Neural crest cell (in vitro differentiated cells): ENCODE results near the gene LRCH4. TPM values are rescaled to one million over a fixed set of nuclear protein-coding genes. Genes with fewer than 3 reads are reported as not detected.
"Not testable (repeated sequence)": the region's sequence is repeated elsewhere in the genome, so short reads cannot be mapped to it uniquely, and the experiment has no call there.

ENCODE experiments used
- DNase-seq: peaks from one replicate; pipeline ENCODE4 v3.0.0; 2021; ENCODE audit warnings: low read depth, mixed read lengths, low spot score
- H3K27ac Mint-ChIP-seq: one replicate; pipeline ENCODE4 v1.8.0; 2021; ENCODE audit warnings: mild to moderate bottlenecking, mixed read lengths; ENCODE audit not compliant: unreplicated experiment
- H3K27me3 Mint-ChIP-seq: 2 replicates; pipeline ENCODE4 v1.8.0; 2021; ENCODE audit warnings: low read depth, mild to moderate bottlenecking, mixed read lengths
- H3K36me3 Mint-ChIP-seq: 2 replicates; pipeline ENCODE4 v1.8.0; 2021; ENCODE audit warnings: low read depth, mild to moderate bottlenecking, mixed read lengths
- H3K4me1 Mint-ChIP-seq: 2 replicates; pipeline ENCODE4 v1.8.0; 2021; ENCODE audit warnings: mixed read lengths
- H3K4me3 Mint-ChIP-seq: one replicate; pipeline ENCODE4 v1.8.0; 2021; ENCODE audit warnings: mild to moderate bottlenecking, mixed read lengths
- H3K9me3 Mint-ChIP-seq: 2 replicates; pipeline ENCODE4 v1.8.0; 2021; ENCODE audit warnings: mixed read lengths
- CTCF ChIP-seq: fragments of 200-600 bp; sonication (generic); conservative IDR thresholded peaks from 2 replicates; pipeline ENCODE4 v1.5.0; 2021; ENCODE audit warnings: antibody characterized with exemption, mild to moderate bottlenecking
- total RNA-seq: library from RNA; stranded (reverse); gene quantifications from 2 replicates; pipeline ENCODE4 v1.2.1, GENCODE V29; 2021

The LRCH4 gene
- total RNA-seq, 1 donor from 2014 or later, result 44.2 TPM

GRCh38 chr7:100567031-100567730 lies 18.7 kb downstream of the LRCH4 start:
- H3K27me3 Mint-ChIP-seq, result peaks cover 24% of the 10 kb centered on the region
- no peak for DNase-seq
- H3K27ac Mint-ChIP-seq, result no peak overlapping the region
- TF ChIP-seq CTCF, result no peak
- H3K9me3 Mint-ChIP-seq, result no peaks in the 10 kb centered on the region
- no peak overlapping the region for H3K4me3 Mint-ChIP-seq
- peaks cover 37% of the 10 kb centered on the region for H3K4me1 Mint-ChIP-seq
- H3K36me3 Mint-ChIP-seq, result no peaks in the 10 kb centered on the region

- Mint-ChIP-seq H3K4me3 (no peak overlapping the region), H3K27ac (no peak overlapping the region), H3K9me3 (no peaks in the 10 kb centered on the region), H3K27me3 (peaks cover 17% of the 10 kb centered on the region), H3K36me3 (no peaks in the 10 kb centered on the region), H3K4me1 (peaks cover 33% of the 10 kb centered on the region)
- no peak for DNase-seq
- TF ChIP-seq CTCF, result no peak
Observed at GRCh38 chr7:100566018-100566531, 19.9 kb downstream of the LRCH4 start.

- no peak for TF ChIP-seq CTCF
Observed at GRCh38 chr7:100565133-100565571, 20.8 kb downstream of the LRCH4 start.

GRCh38 chr7:100564405-100564804 lies 21.5 kb downstream of the LRCH4 start:
- H3K9me3 Mint-ChIP-seq, H3K36me3 Mint-ChIP-seq, DNase-seq, H3K27me3 Mint-ChIP-seq, H3K4me3 Mint-ChIP-seq, H3K27ac Mint-ChIP-seq: not testable (repeated sequence)
- H3K4me1 Mint-ChIP-seq, result peaks cover 35% of the 10 kb centered on the region

More at GRCh38 chr7:100565133-100565571, 20.8 kb downstream of the LRCH4 start:
- Mint-ChIP-seq H3K4me1 (peaks cover 33% of the 10 kb centered on the region), H3K27ac (no peak overlapping the region), H3K9me3 (no peaks in the 10 kb centered on the region), H3K36me3 (no peaks in the 10 kb centered on the region), H3K4me3 (no peak overlapping the region), H3K27me3 (peaks cover 10% of the 10 kb centered on the region)
- DNase-seq, result no peak

- DNase-seq, result peak; percentile 90
- Mint-ChIP-seq H3K36me3 (no peaks in the 10 kb centered on the region), H3K4me3 (no peak overlapping the region), H3K4me1 (peaks cover 30% of the 10 kb centered on the region), H3K27me3 (peaks cover 2% of the 10 kb centered on the region), H3K27ac (no peak overlapping the region), H3K9me3 (no peaks in the 10 kb centered on the region)
- peak; percentile 85 for TF ChIP-seq CTCF
Observed at GRCh38 chr7:100563809-100564400, 22.0 kb downstream of the LRCH4 start.

- TF ChIP-seq CTCF, result no peak
- Mint-ChIP-seq H3K27ac (no peak overlapping the region), H3K9me3 (no peaks in the 10 kb centered on the region), H3K4me1 (peaks cover 24% of the 10 kb centered on the region), H3K27me3 (no peaks in the 10 kb centered on the region), H3K36me3 (no peaks in the 10 kb centered on the region), H3K4me3 (no peak overlapping the region)
- DNase-seq, result no peak
Observed at GRCh38 chr7:100563100-100563564, 22.8 kb downstream of the LRCH4 start.
